ENCODE data around the gene SLC17A2. TPM values are rescaled to one million over a fixed set of nuclear protein-coding genes. Genes with fewer than 3 reads are reported as not detected.

SLC17A2 gene
- total RNA-seq, 2 experiments from 2014 or later, result not detected

- no peak for TF ChIP-seq CTCF (IDR thresholded peaks at IDR 0.05)
- intact Hi-C loops (cut with DNase I, micrococcal nuclease), result no loop called here
- H3K27ac ChIP-seq (ENCODE audit: low read depth in 1 of 2, low read length in 2 of 2), result no peak overlapping the region
- POLR2A ChIA-PET, result no interaction called here
- DNase-seq (no peak), ATAC-seq (ENCODE audit: poor library complexity) (no peak)
- no peaks in the 10 kb centered on the region for H3K4me1 ChIP-seq (ENCODE audit: insufficient read depth, low read length)
- H3K27me3 ChIP-seq (ENCODE audit: control insufficient read depth in 1 of 2, insufficient read depth in 2 of 2, low read length in 2 of 2), result no peaks in the 10 kb centered on the region
- H3K36me3 ChIP-seq (ENCODE audit: insufficient read depth, low read length), result no peaks in the 10 kb centered on the region
- Mint-ChIP-seq H3K9me3 (no peaks in the 10 kb centered on the region), H3K27ac (no peak overlapping the region), H3K36me3 (ENCODE audit: low read depth) (no peaks in the 10 kb centered on the region), H3K4me1 (ENCODE audit: low read depth) (no peaks in the 10 kb centered on the region), H3K27me3 (no peaks in the 10 kb centered on the region), H3K4me3 (no peak overlapping the region)
- H3K4me3 ChIP-seq (ENCODE audit: low read length), result no peak overlapping the region
- H3K9me3 ChIP-seq (ENCODE audit: control insufficient read depth in 1 of 2, insufficient read depth in 1 of 2, low read length in 2 of 2), result no peaks in the 10 kb centered on the region
- CTCF ChIA-PET, result no interaction called here
Measured at GRCh38 chr6:25918083-25918683, 12.3 kb downstream of the SLC17A2 start.

- no peak for ATAC-seq (ENCODE audit: poor library complexity)
- Mint-ChIP-seq H3K27ac (no peak overlapping the region), H3K27me3 (no peaks in the 10 kb centered on the region), H3K9me3 (no peaks in the 10 kb centered on the region), H3K4me3 (no peak overlapping the region), H3K4me1 (ENCODE audit: low read depth) (no peaks in the 10 kb centered on the region), H3K36me3 (ENCODE audit: low read depth) (no peaks in the 10 kb centered on the region)
- DNase-seq, result no peak
- intact Hi-C loops (cut with DNase I, micrococcal nuclease), result no loop called here
- ChIA-PET CTCF (no interaction called here), POLR2A (interaction anchor here (0.8 kb wide), 1 partner anchor 19 kb away, joined by 3 read pairs; no protein-coding TSS in a partner anchor)
- Histone ChIP-seq H3K9me3 (ENCODE audit: control insufficient read depth in 1 of 2, insufficient read depth in 1 of 2, low read length in 2 of 2) (no peaks in the 10 kb centered on the region), H3K27me3 (ENCODE audit: control insufficient read depth in 1 of 2, insufficient read depth in 2 of 2, low read length in 2 of 2) (no peaks in the 10 kb centered on the region), H3K4me1 (ENCODE audit: insufficient read depth, low read length) (no peaks in the 10 kb centered on the region), H3K27ac (ENCODE audit: low read depth in 1 of 2, low read length in 2 of 2) (no peak overlapping the region), H3K4me3 (ENCODE audit: low read length) (no peak overlapping the region), H3K36me3 (ENCODE audit: insufficient read depth, low read length) (no peaks in the 10 kb centered on the region)
- no peak for TF ChIP-seq CTCF (IDR thresholded peaks at IDR 0.05)
Measured at GRCh38 chr6:25916789-25917490, 13.6 kb downstream of the SLC17A2 start.

- intact Hi-C loops (cut with DNase I, micrococcal nuclease), result no loop called here
Measured at GRCh38 chr6:25916330-25916729, 14.2 kb downstream of the SLC17A2 start.

More at GRCh38 chr6:25916330-25916729, 14.2 kb downstream of the SLC17A2 start:
- H3K4me3 Mint-ChIP-seq, result no peak overlapping the region
- H3K36me3 ChIP-seq (ENCODE audit: insufficient read depth, low read length), result no peaks in the 10 kb centered on the region
- CTCF ChIA-PET, result no interaction called here
- no peak for TF ChIP-seq CTCF (IDR thresholded peaks at IDR 0.05)
- H3K27ac Mint-ChIP-seq, result no peak overlapping the region
- H3K27me3 ChIP-seq (ENCODE audit: control insufficient read depth in 1 of 2, insufficient read depth in 2 of 2, low read length in 2 of 2), result no peaks in the 10 kb centered on the region
- DNase-seq (no peak), ATAC-seq (ENCODE audit: poor library complexity) (no peak)
- no peak overlapping the region for H3K27ac ChIP-seq (ENCODE audit: low read depth in 1 of 2, low read length in 2 of 2)
- no peaks in the 10 kb centered on the region for H3K4me1 Mint-ChIP-seq (ENCODE audit: low read depth)
- no peaks in the 10 kb centered on the region for H3K4me1 ChIP-seq (ENCODE audit: insufficient read depth, low read length)
- POLR2A ChIA-PET, result no interaction called here
- no peaks in the 10 kb centered on the region for H3K9me3 Mint-ChIP-seq
- H3K27me3 Mint-ChIP-seq, result no peaks in the 10 kb centered on the region
- H3K36me3 Mint-ChIP-seq (ENCODE audit: low read depth), result no peaks in the 10 kb centered on the region
- no peak overlapping the region for H3K4me3 ChIP-seq (ENCODE audit: low read length)
- H3K9me3 ChIP-seq (ENCODE audit: control insufficient read depth in 1 of 2, insufficient read depth in 1 of 2, low read length in 2 of 2), result no peaks in the 10 kb centered on the region
